Measurements from ENCODE around the gene CARD14.

Gene CARD14

GRCh38 chr17:80212962-80213642 lies 43.3 kb downstream of the CARD14 start:
- no peak for DNase-seq

GRCh38 chr17:80213643-80213975 lies 43.8 kb downstream of the CARD14 start:
- DNase-seq = no peak

GRCh38 chr17:80214012-80214877 lies 44.4 kb downstream of the CARD14 start:
- no peak for DNase-seq

- no peak for DNase-seq
Measured at GRCh38 chr17:80214878-80215210, 45.0 kb downstream of the CARD14 start.

- no peak for DNase-seq
Measured at GRCh38 chr17:80216473-80217456, 46.9 kb downstream of the CARD14 start.

- DNase-seq = no peak
Measured at GRCh38 chr17:80217703-80218362, 48.0 kb downstream of the CARD14 start.

GRCh38 chr17:80218391-80218790 lies 48.6 kb downstream of the CARD14 start:
- no peak for DNase-seq

- peak; percentile 40 to 82 (median 66) for DNase-seq
Measured at GRCh38 chr17:80219013-80219762, 49.4 kb downstream of the CARD14 start.

- DNase-seq = peak in 1 of 3 experiments; percentile 53
Measured at GRCh38 chr17:80219763-80220053, 49.9 kb downstream of the CARD14 start.

GRCh38 chr17:80220054-80220735 lies 50.4 kb downstream of the CARD14 start, which contains the start of the genes SGSH and SLC26A11:
TSS of gene SGSH (minus strand) at chr17:80220333. CDS start at chr17:80220313, 20 bp downstream.
TSS of gene SLC26A11 (plus strand) at chr17:80220427. CDS start at chr17:80221561, 1,134 bp downstream.
- peak; percentile 62 to 78 (median 72) for DNase-seq

GRCh38 chr17:80220736-80221215 lies 50.9 kb downstream of the CARD14 start:
- DNase-seq = peak in 2 of 3 experiments; percentile 59 to 62

GRCh38 chr17:80221351-80222105 lies 51.7 kb downstream of the CARD14 start:
- DNase-seq = no peak

GRCh38 chr17:80222376-80223141 lies 52.7 kb downstream of the CARD14 start:
- no peak for DNase-seq

- DNase-seq = no peak
Measured at GRCh38 chr17:80223142-80223815, 53.4 kb downstream of the CARD14 start.

- no peak for DNase-seq
Measured at GRCh38 chr17:80223838-80224497, 54.1 kb downstream of the CARD14 start.

GRCh38 chr17:80224683-80225082 lies 54.9 kb downstream of the CARD14 start:
- DNase-seq = no peak

GRCh38 chr17:80225230-80225629 lies 55.4 kb downstream of the CARD14 start:
- no peak for DNase-seq

GRCh38 chr17:80227156-80227555 lies 57.3 kb downstream of the CARD14 start:
- no peak for DNase-seq

Measured in NCI-H1417 (cell line).